ENCODE measurements around the gene ZNF714. TPM values are rescaled to one million over a fixed set of nuclear protein-coding genes. Genes with fewer than 3 reads are reported as not detected.

ZNF714 gene
- total RNA-seq, 1 experiment from 2014 or later: 20.0 TPM

DNA sequence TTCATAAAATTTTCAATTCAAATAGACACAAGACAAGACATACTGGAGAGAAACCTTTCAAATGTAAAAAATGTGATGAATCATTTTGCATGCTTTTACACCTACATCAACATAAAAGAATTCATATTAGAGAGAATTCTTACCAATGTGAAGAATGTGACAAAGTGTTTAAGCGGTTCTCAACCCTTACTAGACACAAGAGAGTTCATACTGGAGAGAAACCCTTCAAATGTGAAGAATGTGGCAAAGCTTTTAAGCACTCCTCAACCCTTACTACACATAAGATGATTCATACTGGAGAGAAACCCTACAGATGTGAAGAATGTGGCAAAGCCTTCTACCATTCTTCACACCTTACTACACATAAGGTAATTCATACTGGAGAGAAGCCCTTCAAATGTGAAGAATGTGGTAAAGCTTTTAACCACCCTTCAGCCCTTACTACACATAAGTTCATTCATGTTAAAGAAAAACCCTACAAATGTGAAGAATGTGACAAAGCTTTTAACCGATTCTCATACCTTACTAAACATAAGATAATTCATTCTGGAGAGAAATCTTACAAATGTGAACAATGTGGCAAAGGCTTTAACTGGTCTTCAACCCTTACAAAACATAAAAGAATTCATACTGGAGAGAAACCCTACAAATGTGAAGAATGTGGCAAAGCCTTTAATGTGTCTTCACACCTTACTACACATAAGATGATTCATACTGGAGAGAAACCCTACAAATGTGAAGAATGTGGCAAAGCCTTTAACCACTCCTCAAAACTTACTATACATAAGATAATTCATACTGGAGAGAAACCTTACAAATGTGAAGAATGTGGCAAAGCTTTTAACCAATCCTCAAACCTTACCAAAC, 35.3 kb downstream of the ZNF714 start:
- Histone ChIP-seq H3K27ac (ENCODE audit: low read depth, low read length) (no peak overlapping the region), H3K79me2 (ENCODE audit: insufficient read depth, low read length) (peaks cover 3% of the 10 kb centered on the region), H3K4me1 (ENCODE audit: control insufficient read depth in 1 of 2, insufficient read depth in 2 of 2, low read length in 2 of 2) (no peaks in the 10 kb centered on the region; a peak in 1 of 4 replicates), H3K4me2 (ENCODE audit: low read length) (no peak overlapping the region), H3K9me3 (ENCODE audit: control insufficient read depth in 1 of 2, insufficient read depth in 1 of 2, low read depth in 1 of 2, low read length in 2 of 2) (peaks cover 0 to 4% of the 10 kb centered on the region in 2 experiments; a peak in 1 of 4 replicates), H3K9ac (ENCODE audit: low read length) (no peak overlapping the region), H2AFZ (ENCODE audit: low read depth, low read length, poor library complexity, severe bottlenecking) (no peak overlapping the region), H3K27me3 (ENCODE audit: insufficient read depth, low read length) (no peaks in the 10 kb centered on the region), H3K36me3 (ENCODE audit: control insufficient read depth in 1 of 2, insufficient read depth in 2 of 2, low read length in 2 of 2) (peaks cover 15 to 27% of the 10 kb centered on the region in 2 experiments), H3K9me2 (ENCODE audit: insufficient read depth) (no peaks in the 10 kb centered on the region), H4K20me1 (ENCODE audit: insufficient read depth) (no peaks in the 10 kb centered on the region), H3K4me3 (replicated peaks in 1 of 2; ENCODE audit: low read depth in 1 of 2, low read length in 2 of 2) (no peak overlapping the region)
- BruUV-seq (replicated peaks): TSS peak; percentile 31
- DNase-seq (ENCODE audit: low read depth, low spot score) (no peak), ATAC-seq (no peak)
- intact Hi-C loops (cut with micrococcal nuclease): no loop called here
- ChIA-PET CTCF (no interaction called here), POLR2A (no interaction called here), RAD21 (ENCODE audit: low non-redundant PET in 1 of 2, low total read pairs in 2 of 2, uncharacterized antibody in 2 of 2, unreplicated experiment in 2 of 2) (no interaction called here)
- TF ChIP-seq TCF7L2 (IDR thresholded peaks at IDR 0.05; ENCODE audit: borderline replicate concordance, extremely low read depth, insufficient read depth, insufficient read length): no peak
- no peak for TF ChIP-seq CBX3 (IDR thresholded peaks at IDR 0.05; ENCODE audit: low read depth)

DNA sequence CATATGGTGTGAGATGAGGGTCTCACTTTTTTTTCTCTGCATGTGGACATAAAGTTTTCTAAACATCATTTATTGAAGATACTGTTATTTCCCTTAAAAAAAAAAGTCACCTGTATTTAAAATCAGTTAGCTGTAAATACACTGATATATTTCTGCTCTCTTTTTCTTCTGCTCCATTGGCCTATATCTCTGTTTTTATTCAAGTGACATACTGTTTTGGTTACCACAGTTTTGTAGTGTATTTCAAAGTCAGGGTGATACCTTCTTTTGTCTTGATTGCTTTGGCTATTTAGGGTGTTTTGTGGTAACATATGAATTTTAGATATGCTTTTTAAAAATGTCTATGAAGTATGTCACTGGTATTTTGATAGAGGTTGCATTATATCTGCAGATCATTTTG, 44.1 kb downstream of the ZNF714 start:
- DNase-seq (ENCODE audit: low read depth, low spot score): no peak
- H3K4me3 ChIP-seq (replicated peaks in 1 of 2; ENCODE audit: low read depth in 1 of 2, low read length in 2 of 2): no peak overlapping the region
- ChIA-PET RAD21 (ENCODE audit: low non-redundant PET in 1 of 2, low total read pairs in 2 of 2, uncharacterized antibody in 2 of 2, unreplicated experiment in 2 of 2) (no interaction called here), CTCF (no interaction called here), POLR2A (no interaction called here)
- no peaks in the 10 kb centered on the region for H3K79me2 ChIP-seq (ENCODE audit: insufficient read depth, low read length)
- no peak overlapping the region for H3K9ac ChIP-seq (ENCODE audit: low read length)
- H3K4me1 ChIP-seq (ENCODE audit: control insufficient read depth in 1 of 2, insufficient read depth in 2 of 2, low read length in 2 of 2): no peaks in the 10 kb centered on the region
- intact Hi-C loops (cut with micrococcal nuclease): no loop called here
- H4K20me1 ChIP-seq (ENCODE audit: insufficient read depth): no peaks in the 10 kb centered on the region
- no peaks in the 10 kb centered on the region for H3K9me2 ChIP-seq (ENCODE audit: insufficient read depth)
- TF ChIP-seq TCF7L2 (IDR thresholded peaks at IDR 0.05; ENCODE audit: borderline replicate concordance, extremely low read depth, insufficient read depth, insufficient read length): no peak
- TF ChIP-seq, protein P1, sequence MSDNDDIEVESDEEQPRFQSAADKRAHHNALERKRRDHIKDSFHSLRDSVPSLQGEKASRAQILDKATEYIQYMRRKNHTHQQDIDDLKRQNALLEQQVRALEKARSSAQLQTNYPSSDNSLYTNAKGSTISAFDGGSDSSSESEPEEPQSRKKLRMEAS (IDR thresholded peaks at IDR 0.05): no peak
- H3K36me3 ChIP-seq (ENCODE audit: control insufficient read depth in 1 of 2, insufficient read depth in 2 of 2, low read length in 2 of 2): no peaks in the 10 kb centered on the region
- no peak overlapping the region for H3K27ac ChIP-seq (ENCODE audit: low read depth, low read length)
- H3K9me3 ChIP-seq (ENCODE audit: control insufficient read depth in 1 of 2, insufficient read depth in 1 of 2, low read depth in 1 of 2, low read length in 2 of 2): no peaks in the 10 kb centered on the region
- ATAC-seq: no peak
- H3K27me3 ChIP-seq (ENCODE audit: insufficient read depth, low read length): no peaks in the 10 kb centered on the region
- no TSS peak for BruUV-seq (replicated peaks)
- H2AFZ ChIP-seq (ENCODE audit: low read depth, low read length, poor library complexity, severe bottlenecking): no peak overlapping the region
- H3K4me2 ChIP-seq (ENCODE audit: low read length): no peak overlapping the region

Data from HCT116 (cell line).